GM18508 (cell line): ENCODE results near the gene MYOM1.
"Not testable (repeated sequence)": the region's sequence is repeated elsewhere in the genome, so short reads cannot be mapped to it uniquely, and the experiment has no call there.

ENCODE experiments used
- ATAC-seq: cut with Tn5 transposase; IDR thresholded peaks from one replicate; pipeline ENCODE4 v1.9.1; 2021; ENCODE audit warnings: moderate number of reproducible peaks; ENCODE audit not compliant: insufficient read depth, unreplicated experiment

Gene MYOM1

DNA sequence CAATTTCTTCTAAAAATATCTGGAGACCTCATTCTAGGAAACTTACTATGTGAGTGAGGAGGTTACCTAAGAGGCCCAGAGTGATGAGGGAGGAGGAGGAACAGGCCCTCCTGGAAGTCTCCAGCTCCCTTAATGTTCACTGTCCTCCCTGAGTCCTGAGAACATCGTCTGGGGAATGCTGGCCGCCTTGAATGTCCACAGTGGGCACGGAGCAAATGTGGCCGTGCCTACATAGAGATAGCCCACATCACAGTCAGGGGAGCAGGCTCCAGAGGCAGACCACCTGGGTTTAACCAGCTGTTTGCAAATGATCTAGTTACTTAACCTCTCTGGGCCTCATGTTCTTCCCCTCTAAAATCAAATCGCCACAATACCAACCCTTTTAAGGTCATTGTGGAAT, 123.8 kb downstream of the MYOM1 start:
- no peak for ATAC-seq

- no peak for ATAC-seq
Measured at GRCh38 chr18:3094338-3094684, 125.5 kb downstream of the MYOM1 start.

- no peak for ATAC-seq
Measured at GRCh38 chr18:3093624-3094337, 126.0 kb downstream of the MYOM1 start.

DNA sequence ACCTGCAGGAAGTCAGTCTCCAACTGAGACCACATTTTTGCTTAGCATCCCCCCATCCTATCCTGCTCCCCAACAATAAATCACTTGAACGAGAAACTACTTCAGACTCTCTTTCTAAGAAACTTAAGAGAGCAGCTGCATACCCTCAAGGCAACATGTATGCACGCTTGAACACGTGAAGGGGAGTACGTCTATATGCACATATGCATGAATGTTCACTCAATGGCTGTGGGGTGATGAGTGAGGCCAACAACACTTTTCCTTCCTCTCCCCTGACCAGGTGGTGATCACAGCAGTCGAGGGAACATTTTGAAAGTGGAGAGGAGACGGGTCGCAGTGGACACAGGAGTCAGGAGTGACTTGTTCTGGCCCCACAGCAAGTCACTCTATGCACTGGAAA, 127.0 kb downstream of the MYOM1 start:
- no peak for ATAC-seq

- ATAC-seq: no peak
Measured at GRCh38 chr18:3089579-3089978, 130.2 kb downstream of the MYOM1 start.

DNA sequence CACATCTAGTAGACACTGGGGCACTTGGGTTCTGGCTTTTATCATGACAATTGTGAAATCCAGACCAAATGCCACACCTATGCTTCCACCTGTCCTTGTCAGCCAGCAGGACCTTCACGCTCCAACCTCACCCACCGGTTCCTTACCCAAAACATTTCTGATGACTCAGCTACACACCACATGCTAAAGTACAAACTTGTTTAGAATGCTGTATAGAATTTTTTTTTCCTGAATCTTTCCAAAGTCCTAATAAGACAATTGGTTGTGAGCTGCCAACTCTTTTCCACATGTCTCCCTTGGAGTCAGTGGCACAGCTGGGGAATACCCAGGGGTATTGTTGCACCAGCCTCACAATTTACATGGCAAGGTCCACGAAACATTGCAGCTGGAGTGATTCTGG, 131.3 kb downstream of the MYOM1 start:
- no peak for ATAC-seq

GRCh38 chr18:3086871-3087270, 132.9 kb downstream of the MYOM1 start:
- no peak for ATAC-seq

DNA sequence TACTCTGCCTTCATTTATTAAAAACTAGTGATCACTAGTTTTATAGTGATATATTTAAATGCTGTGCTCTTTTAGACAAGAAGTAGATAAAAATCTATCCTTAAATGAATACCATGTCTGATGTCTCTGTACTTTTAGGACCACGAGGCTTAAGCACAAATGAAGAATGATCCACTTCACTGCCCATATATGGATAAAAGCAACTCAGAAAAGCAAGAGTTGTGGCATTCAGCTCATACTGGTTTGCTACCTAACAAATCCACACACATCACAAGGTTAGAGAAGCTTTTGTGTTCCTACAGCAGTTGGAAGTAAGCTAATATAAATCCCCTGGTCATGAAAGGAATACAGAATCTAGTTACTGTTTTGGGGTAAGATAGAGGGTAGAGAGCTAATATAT, 134.2 kb downstream of the MYOM1 start:
- ATAC-seq: no peak

- ATAC-seq: no peak
Measured at GRCh38 chr18:3084206-3084605, 135.6 kb downstream of the MYOM1 start.

DNA sequence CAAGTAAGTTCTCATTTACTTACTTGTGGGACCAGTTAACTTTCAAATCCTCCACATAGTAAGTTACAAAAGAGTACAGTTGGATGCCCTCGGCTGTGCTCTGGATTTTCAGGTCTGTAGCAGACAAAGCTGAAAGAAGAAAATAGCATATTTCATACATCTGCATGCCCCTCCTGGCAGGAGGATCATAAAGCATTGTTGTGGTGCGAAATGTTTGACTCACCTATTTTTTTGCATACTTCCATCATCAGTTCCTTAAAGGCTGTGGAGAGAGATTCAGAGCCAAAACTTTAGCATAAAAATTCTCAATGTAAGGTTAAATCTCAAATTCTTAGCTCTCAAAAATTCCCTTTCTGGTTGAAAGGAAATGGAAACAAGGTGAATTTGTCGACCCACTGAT, 136.0 kb downstream of the MYOM1 start:
- no peak for ATAC-seq

DNA sequence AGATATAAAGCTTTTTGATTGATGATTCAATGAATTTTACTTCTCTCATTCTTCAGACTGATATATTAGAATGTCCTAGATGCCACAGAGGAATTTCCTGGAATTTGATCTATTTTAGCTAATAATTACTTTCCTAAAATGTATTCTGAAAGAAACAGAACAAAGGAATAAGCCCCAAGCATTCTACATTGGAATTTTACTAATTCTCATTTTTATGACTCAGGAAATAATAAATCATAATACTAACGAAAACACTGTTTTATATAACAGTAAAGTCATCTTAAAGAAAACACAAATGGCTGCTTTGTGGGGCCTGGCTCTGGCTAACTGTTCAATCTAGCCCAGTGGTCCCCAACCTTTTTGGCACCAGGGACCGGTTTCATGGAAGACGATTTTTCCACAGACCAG, 138.2 kb downstream of the MYOM1 start:
- no peak for ATAC-seq

GRCh38 chr18:3079653-3080052, 140.1 kb downstream of the MYOM1 start:
- ATAC-seq: no peak

DNA sequence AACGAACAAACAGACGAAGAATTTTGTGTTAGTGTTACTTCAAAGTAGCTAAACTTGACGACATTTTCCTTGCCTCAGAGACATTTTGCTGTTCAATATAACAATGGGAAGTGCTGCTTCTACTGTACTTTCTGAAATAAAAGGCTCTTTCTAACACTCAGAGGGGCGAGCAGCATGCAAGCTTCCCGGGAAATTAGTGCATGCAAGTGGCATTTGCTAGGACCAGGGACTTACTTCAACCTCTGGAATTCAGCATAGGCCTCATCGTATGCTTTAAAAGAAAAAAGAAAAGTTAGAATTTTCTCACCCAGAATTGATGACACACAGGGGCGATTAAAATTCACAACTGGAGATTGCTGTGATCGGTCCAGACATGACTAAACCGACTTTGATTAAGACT, 144.3 kb downstream of the MYOM1 start:
- ATAC-seq: no peak

- no peak for ATAC-seq
Measured at GRCh38 chr18:3074087-3074486, 145.7 kb downstream of the MYOM1 start.

- not testable (repeated sequence) for ATAC-seq
Measured at GRCh38 chr18:3073353-3073752, 146.4 kb downstream of the MYOM1 start.

GRCh38 chr18:3071676-3072075, 148.1 kb downstream of the MYOM1 start:
- no peak for ATAC-seq

GRCh38 chr18:3069671-3070433, 149.9 kb downstream of the MYOM1 start:
- no peak for ATAC-seq

GRCh38 chr18:3067722-3068121, 152.0 kb downstream of the MYOM1 start:
- no peak for ATAC-seq

DNA sequence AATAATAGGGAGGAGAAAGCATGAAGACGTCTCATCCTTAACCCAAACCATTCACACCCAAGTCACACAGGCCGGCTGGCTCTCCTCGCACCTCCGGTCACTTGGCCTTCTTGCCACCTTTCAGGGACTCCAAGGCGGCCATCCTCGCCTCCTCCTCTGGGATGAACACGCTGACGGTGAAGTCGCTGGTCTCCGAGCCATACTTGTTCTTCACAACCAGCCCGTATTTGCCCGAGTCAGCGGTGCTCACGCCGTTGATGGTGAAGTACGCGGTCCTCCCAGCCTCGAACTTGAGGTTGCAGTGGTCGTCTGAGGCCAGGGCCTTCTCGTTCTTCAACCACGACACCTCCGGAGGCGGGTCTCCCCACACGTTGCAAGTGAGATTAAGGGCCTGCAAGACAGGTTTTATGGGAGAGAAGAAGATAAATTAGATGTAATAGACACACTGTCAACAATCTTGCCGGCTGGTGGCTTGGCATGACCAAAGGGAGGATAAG, 152.6 kb downstream of the MYOM1 start:
- no peak for ATAC-seq

DNA sequence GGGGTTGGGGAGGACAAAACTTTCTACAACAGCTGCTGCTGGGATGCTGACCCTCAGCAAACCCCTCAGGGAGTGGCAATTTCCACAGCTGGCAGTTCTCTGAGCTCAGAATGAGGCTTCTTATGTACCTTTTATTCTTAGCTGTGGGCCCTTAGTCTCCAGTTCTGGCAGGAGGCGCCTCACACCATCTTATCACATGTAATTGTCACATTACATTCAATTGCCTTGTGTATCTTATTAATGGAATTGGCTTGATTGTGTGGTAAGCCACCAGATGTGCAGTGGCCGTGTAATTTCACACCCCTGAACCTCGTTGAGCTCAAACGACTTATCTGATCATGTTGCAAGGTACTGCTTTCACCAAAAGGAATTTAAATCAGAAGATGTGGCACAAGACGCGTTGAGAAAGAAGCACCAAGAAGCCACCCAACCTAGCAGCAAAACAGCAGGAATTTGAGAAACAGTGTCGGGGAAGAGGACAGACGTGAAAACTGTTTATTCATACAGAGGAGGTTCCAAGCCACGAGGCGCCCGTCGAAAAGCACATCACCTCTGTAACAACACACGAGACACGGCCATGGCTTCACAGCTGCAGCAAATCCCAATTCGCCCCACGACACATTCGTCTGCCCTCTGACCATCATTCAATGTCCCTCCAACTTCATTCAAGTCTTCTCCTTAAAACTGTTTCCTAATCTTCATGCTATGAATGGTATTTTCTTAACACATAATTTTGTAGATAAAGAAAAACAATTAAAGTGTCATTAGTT, 153.2 kb downstream of the MYOM1 start:
- no peak for ATAC-seq

DNA sequence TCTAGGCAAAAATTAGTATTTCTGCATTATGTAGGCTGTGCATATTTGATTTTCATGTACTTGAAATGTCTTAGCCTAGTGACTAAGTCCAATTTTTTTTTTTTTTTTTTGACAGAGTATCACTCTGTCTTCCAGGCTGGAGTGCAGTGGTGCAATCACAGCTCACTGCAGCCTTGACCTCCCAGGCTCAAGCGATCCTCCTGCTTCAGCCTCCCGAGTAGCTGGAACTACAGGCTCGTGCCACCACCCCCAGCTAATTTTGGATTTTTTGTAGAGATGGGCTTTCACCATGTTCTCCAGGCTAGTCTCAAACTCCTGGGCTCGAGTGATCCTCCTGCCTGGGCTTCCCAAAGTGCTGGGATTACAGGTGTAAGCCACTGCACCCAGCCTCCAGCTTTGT, 156.0 kb downstream of the MYOM1 start:
- ATAC-seq: not testable (repeated sequence)
